HTR-8/SVneo (cell line): ENCODE data around the gene GRIN1.

Experiments used
- DNase-seq: peaks from one replicate; pipeline ENCODE4 v3.0.0; 2011; ENCODE audit warnings: low spot score, mixed read lengths; ENCODE audit not compliant: insufficient read length
- FAIRE-seq: peaks from 2 replicates; lab custom pipeline; 2011; peaks lifted over from hg19 to GRCh38; lab: Jason Lieb, UNC

GRIN1 gene

DNA sequence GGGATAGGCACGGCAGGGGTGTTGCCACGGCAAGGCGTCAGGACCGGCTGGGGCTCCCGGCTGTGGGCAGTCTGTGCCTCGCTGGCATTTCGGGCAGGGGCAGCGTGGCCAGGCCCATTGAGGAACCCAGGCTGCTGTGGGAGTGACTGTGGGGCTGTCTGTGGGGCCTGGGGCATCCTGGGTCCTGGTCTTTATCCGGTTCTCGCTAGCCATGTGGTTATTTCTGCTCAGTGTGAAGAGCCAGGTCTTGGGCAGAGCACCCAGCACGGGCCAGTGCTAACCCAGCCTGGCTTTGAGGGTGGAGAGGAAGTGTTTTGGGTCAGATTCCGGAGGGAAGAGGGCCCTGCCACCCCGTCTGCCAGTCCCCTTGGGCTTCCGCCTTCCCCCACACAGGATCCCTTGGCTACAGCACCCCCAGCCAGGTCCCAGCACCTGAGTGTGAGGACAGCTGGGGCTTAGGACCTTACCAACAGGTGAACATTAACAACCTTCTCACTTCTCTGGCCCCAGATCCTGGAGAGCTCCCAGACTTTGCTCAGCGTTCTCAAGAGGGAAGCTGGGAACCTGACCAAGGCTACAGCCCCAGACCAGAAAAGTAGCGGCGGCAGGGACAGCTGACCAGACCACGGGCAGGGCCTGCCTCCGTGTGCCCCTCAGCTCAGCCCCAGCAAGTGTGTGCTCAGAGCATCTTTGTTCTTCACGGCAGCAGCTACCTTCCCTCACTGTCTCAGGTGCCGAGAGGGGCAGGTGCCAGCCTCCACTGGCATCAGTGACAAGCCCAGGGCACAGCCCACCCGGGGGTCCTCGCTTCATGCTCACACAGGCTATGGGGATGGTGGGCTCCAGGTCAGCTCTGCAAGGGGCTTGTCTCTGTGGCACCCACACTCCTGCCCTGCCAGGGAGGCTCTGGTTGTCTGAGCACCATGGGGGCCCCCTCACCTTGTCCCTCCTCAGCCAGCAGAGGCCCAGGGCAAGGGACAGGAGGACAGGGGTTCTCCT lies 50.6 kb downstream of the GRIN1 start:
- DNase-seq (no peak), FAIRE-seq (no peak)

GRCh38 chr9:137190315-137190856 lies 51.4 kb downstream of the GRIN1 start:
- no peak for FAIRE-seq
- DNase-seq: no peak

DNA sequence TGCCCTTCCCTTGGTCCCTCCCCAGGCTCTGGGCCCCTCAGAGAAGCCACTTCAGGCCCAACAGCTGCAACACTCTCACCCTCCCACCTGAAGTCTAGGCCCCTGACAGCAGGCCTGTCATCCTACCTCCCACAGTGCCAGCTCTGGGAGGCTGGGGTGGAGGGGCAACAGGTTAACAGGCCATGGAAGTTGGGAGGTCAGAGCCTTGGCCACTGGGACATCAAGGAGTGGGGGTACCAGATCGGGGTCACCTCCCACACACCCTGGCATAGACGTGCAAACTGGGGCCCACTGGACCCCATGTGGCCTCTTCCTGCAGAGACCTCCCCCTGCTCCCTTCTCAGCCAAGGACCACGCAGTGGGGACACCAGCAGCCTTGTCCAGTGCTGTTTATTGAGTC lies 52.3 kb downstream of the GRIN1 start:
- FAIRE-seq: no peak
- DNase-seq: no peak

DNA sequence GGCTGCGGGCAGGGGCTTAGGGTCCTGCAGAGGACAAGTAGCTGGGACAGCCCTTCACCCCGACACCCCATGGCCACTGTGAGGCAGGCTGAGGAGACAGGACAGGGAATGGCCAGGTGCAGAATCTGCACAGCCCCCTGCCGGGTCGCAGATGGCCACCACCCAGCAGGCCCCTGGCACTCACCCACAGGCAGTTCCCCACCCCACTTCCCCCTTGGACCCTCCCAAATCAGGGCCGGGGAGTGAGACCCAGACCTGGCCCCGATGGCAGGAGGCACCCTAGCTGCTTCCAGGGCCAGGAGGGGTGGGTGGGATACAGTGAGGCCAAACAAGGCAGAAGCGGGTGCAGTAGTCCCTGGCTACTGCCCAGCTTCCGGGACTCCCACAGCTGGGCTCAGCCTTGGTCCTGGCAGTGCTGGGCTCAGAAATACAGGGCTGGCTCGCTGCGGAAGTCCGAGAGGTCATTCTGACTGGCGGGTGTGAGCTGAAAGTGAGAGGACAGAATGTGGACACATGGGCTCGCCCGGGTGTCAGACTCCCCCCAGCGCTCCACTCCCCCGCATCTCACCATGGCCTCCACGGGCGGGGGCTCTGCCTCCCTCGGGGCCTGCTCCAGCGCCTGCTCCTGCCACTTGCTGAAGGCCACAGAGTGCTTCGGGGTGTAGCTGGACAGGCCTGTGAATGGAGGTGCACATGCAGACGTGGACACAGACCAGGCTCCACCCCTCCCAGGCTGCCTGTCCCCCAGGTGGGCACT lies 52.9 kb downstream of the GRIN1 start:
- no peak for FAIRE-seq

GRCh38 chr9:137192448-137192780 lies 53.5 kb downstream of the GRIN1 start:
- no peak for DNase-seq
- FAIRE-seq: no peak

More for the DNA sequence above, 52.9 kb downstream of the GRIN1 start:
- no peak for DNase-seq

DNA sequence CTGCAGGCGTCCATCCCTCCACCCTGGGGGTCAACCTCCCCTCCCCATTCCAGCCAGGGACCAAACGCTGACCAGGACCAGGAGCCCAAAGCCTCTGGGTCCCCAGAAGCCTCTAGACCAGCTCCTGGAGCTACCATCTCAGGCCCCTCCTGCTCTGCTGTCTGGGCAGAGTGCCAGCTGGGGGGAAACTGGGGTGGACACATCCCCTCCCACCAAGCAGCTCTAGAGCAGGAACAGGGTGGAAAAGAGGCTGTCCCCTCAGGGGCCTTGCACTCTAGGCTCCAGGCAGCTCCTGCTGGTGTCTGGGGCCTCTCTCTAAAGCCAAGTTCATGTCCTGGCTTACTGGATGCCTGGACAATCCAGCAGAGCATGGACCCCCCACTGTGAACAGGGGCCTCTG lies 53.9 kb downstream of the GRIN1 start:
- FAIRE-seq: no peak
- no peak for DNase-seq

GRCh38 chr9:137193771-137194170 lies 54.8 kb downstream of the GRIN1 start:
- FAIRE-seq (no peak), DNase-seq (no peak)

DNA sequence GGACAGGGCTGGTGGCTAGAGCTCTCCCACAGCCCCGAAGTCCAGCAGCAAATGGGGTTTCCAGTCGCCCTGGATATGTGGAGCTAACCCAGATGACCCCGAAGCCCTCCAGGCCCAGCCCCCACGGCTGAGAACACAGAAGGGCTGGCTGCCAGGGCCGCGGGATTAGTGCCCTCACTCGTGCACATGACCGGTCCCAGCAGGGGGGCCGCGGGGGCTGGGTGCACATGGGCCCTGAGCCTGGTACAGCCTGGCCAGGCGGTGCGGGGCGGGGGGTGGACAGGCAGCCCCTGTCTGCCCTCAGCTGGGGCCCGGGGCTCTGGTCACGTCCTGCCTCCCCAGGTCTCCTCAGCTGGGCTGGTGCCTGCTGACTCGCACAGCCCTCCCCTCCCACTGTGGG lies 55.4 kb downstream of the GRIN1 start:
- FAIRE-seq: no peak
- no peak for DNase-seq

DNA sequence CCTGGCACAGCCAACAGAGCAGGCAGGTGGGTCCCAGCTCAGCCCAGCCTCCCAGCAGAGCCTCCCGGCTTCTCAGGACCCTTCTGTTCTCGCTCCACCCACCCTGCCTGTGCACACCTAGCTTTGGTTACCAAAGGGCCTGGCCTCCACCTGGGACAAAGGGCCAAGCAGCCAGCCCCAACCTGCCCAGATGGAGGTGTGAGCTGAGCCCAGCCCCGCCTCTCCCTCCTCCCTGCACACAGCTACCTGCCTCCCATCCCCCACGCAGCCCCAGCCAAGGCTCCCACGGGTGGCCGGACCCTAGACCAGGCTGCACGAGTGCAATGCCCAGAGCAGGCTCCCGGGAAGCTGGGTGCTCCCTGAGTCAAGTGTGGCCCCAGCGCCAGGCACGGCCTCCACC lies 56.0 kb downstream of the GRIN1 start:
- FAIRE-seq: no peak
- no peak for DNase-seq

- DNase-seq (no peak), FAIRE-seq (no peak)
Measured at GRCh38 chr9:137195525-137196220, 56.7 kb downstream of the GRIN1 start.

DNA sequence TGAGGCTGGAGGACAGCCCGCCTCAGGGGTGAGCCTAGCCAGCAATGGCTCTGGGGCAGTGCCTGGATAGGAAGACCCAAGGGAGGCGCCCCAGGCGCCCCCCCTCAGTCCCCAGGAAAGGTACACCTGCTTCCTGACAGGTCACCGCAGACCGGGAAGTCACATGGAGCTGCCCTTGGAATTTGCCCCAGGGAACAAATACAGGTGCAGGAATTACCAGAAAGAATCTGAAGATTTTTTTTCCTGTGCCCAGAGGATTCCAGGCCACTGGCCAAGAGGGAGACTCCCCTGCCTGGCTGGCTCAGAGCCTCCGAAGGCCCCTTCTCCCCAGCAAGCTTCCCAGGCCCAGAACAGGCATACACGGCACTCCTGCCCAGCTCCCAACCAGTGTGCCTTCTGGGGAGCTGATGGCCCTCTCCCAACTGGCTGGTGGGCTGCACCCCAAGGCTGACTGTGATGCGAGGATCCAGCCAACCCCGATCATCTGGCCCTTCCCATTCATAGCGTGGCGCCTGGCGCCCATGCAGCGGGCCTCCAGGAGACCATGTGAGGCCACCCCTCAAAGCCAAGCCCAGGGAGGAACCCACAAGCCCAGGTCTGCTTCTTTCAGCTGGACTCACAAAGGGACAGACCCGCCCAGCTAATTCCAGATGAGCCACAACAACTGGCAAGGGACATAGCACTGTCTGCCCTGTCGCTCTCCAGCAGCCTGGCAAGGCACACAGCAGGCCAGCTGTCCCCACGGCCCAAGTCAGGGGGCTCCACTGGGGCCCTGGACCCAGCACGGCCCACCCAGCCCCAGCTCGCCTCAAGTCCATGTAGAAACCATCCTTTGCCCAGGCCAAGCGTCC lies 59.3 kb downstream of the GRIN1 start:
- DNase-seq: no peak
- no peak for FAIRE-seq

GRCh38 chr9:137198902-137199283 lies 59.9 kb downstream of the GRIN1 start:
- FAIRE-seq: no peak
- DNase-seq: no peak

GRCh38 chr9:137199411-137200121 lies 60.6 kb downstream of the GRIN1 start:
- DNase-seq (no peak), FAIRE-seq (no peak)

GRCh38 chr9:137200311-137201204 lies 61.6 kb downstream of the GRIN1 start, which contains the start of gene TPRN:
Gene TPRN, minus strand, starts transcription at chr9:137200741. Its CDS starts 30 bp downstream, at chr9:137200711.
- DNase-seq (peak; percentile 99), FAIRE-seq (peak; percentile 86)

DNA sequence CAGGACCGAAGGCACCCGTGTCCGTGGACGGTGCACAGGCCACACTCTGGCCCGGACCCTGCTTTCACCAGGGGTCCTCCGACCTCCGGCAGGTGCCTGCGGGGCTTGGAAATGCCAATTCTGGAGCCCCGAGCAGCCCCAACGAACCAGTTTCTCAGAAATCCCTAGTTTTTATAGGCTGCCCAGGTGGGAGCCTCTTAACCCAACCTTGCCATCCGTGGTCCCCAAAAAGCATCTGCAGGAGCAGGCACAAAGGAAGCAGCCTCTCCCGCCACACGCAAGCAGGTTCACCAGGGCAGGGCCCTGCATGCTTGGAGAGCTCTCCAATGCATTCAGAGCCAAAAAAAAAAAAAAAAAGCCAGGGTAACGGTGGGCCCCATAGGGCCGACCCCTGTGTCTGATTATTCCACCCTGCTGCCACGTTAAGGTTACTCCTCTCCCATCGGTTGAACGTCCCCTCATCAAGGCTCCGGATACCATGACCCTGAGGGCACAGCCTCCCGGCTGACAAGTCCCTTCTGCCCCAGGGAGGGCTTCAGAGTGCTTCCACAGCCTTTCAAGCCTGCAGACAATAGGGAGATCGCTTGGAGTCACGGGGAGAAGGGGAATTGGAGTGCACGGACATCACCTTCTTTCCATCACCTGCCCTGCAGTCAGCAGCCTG lies 62.4 kb downstream of the GRIN1 start:
- DNase-seq (no peak), FAIRE-seq (no peak)

GRCh38 chr9:137202966-137203365 lies 64.0 kb downstream of the GRIN1 start:
- FAIRE-seq (no peak), DNase-seq (no peak)

GRCh38 chr9:137204731-137205125 lies 65.8 kb downstream of the GRIN1 start:
- FAIRE-seq (no peak), DNase-seq (no peak)
